Measurements from ENCODE around the gene CELA2A. TPM values are rescaled to one million over a fixed set of nuclear protein-coding genes. Genes with fewer than 3 reads are reported as not detected.
"Not testable (repeated sequence)": the region's sequence is repeated elsewhere in the genome, so short reads cannot be mapped to it uniquely, and the experiment has no call there.

Gene CELA2A
- total and polyA plus RNA-seq, 4 donors = 0.11 to 1.5 (median 0.20) TPM; not detected in 1

- no peaks in the 10 kb centered on the region for H3K9me3 ChIP-seq (ENCODE audit: control insufficient read depth in 4 of 4, insufficient read depth in 3 of 4, low read length in 3 of 4)
- DNase-seq (no peak), ATAC-seq (ENCODE audit: insufficient read depth, low FRiP score) (no peak)
- peaks cover 0 to 1% (median 0%) of the 10 kb centered on the region in 4 donors for H3K36me3 ChIP-seq (ENCODE audit: control insufficient read depth in 4 of 4, insufficient read depth in 4 of 4, low read length in 4 of 4)
- H3K9ac ChIP-seq (ENCODE audit: insufficient read depth in 1 of 2, low read length in 2 of 2) = no peak overlapping the region
- H3K4me1 ChIP-seq (ENCODE audit: control insufficient read depth in 5 of 5, insufficient read depth in 5 of 5, low read length in 5 of 5) = peaks cover 0 to 21% (median 2%) of the 10 kb centered on the region in 5 donors
- no peak overlapping the region for H3K27ac ChIP-seq (ENCODE audit: low read depth in 1 of 2, low read length in 1 of 2)
- WGBS, 2 donors = 91 to 94% methylated on average over 11 of the region's 11 CpGs
- H3K4me3 ChIP-seq = no peak overlapping the region
- H3K27me3 ChIP-seq (ENCODE audit: control insufficient read depth in 3 of 3, insufficient read depth in 3 of 3, low read length in 2 of 3) = no peaks in the 10 kb centered on the region
- TF ChIP-seq CTCF (IDR thresholded peaks at IDR 0.05; ENCODE audit: control extremely low read depth, extremely low read depth) = no peak
These were observed 23.3 kb downstream of the CELA2A start for GRCh38 chr1:15479654-15480347.

GRCh38 chr1:15482455-15482854, 25.9 kb downstream of the CELA2A start:
- not testable (repeated sequence) for H3K4me3 ChIP-seq; ATAC-seq (ENCODE audit: insufficient read depth, low FRiP score); H3K36me3 ChIP-seq (ENCODE audit: control insufficient read depth in 4 of 4, insufficient read depth in 4 of 4, low read length in 4 of 4)

GRCh38 chr1:15482983-15483543, 26.5 kb downstream of the CELA2A start:
- not testable (repeated sequence) for DNase-seq; H3K27me3 ChIP-seq (ENCODE audit: control insufficient read depth in 3 of 3, insufficient read depth in 3 of 3, low read length in 2 of 3); H3K27ac ChIP-seq (ENCODE audit: low read depth in 1 of 2, low read length in 1 of 2); H3K36me3 ChIP-seq (ENCODE audit: control insufficient read depth in 4 of 4, insufficient read depth in 4 of 4, low read length in 4 of 4); H3K4me1 ChIP-seq (ENCODE audit: control insufficient read depth in 5 of 5, insufficient read depth in 5 of 5, low read length in 5 of 5); H3K9me3 ChIP-seq (ENCODE audit: control insufficient read depth in 4 of 4, insufficient read depth in 3 of 4, low read length in 3 of 4); H3K4me3 ChIP-seq; ATAC-seq (ENCODE audit: insufficient read depth, low FRiP score); H3K9ac ChIP-seq (ENCODE audit: insufficient read depth in 1 of 2, low read length in 2 of 2)
- 85 to 88% methylated on average over 13 of the region's 16 CpGs for WGBS, 2 donors

More at GRCh38 chr1:15482455-15482854, 25.9 kb downstream of the CELA2A start:
- H3K9me3 ChIP-seq (ENCODE audit: control insufficient read depth in 4 of 4, insufficient read depth in 3 of 4, low read length in 3 of 4); H3K4me1 ChIP-seq (ENCODE audit: control insufficient read depth in 5 of 5, insufficient read depth in 5 of 5, low read length in 5 of 5); H3K27ac ChIP-seq (ENCODE audit: low read depth in 1 of 2, low read length in 1 of 2); H3K9ac ChIP-seq (ENCODE audit: insufficient read depth in 1 of 2, low read length in 2 of 2); DNase-seq; H3K27me3 ChIP-seq (ENCODE audit: control insufficient read depth in 3 of 3, insufficient read depth in 3 of 3, low read length in 2 of 3): not testable (repeated sequence)
- 84 to 93% methylated on average over 6 of the region's 6 CpGs for WGBS, 2 donors

- ATAC-seq (ENCODE audit: insufficient read depth, low FRiP score) (no peak), DNase-seq (no peak)
- no peak overlapping the region for H3K27ac ChIP-seq (ENCODE audit: low read depth in 1 of 2, low read length in 1 of 2)
- no peak overlapping the region for H3K9ac ChIP-seq (ENCODE audit: insufficient read depth in 1 of 2, low read length in 2 of 2)
- no peak for TF ChIP-seq CTCF (IDR thresholded peaks at IDR 0.05; ENCODE audit: control extremely low read depth, extremely low read depth)
- no peak overlapping the region for H3K4me3 ChIP-seq
- H3K36me3 ChIP-seq (ENCODE audit: control insufficient read depth in 4 of 4, insufficient read depth in 4 of 4, low read length in 4 of 4) = peaks cover 0 to 3% (median 2%) of the 10 kb centered on the region in 4 donors
- 88 to 90% methylated on average over 2 of the region's 2 CpGs for WGBS, 2 donors
- H3K27me3 ChIP-seq (ENCODE audit: control insufficient read depth in 3 of 3, insufficient read depth in 3 of 3, low read length in 2 of 3) = no peaks in the 10 kb centered on the region
- H3K4me1 ChIP-seq (ENCODE audit: control insufficient read depth in 5 of 5, insufficient read depth in 5 of 5, low read length in 5 of 5) = no peaks in the 10 kb centered on the region
- H3K9me3 ChIP-seq (ENCODE audit: control insufficient read depth in 4 of 4, insufficient read depth in 3 of 4, low read length in 3 of 4) = no peaks in the 10 kb centered on the region
These were observed 27.4 kb downstream of the CELA2A start for GRCh38 chr1:15483971-15484370.

GRCh38 chr1:15484443-15484842, 27.9 kb downstream of the CELA2A start:
- DNase-seq; H3K9me3 ChIP-seq (ENCODE audit: control insufficient read depth in 4 of 4, insufficient read depth in 3 of 4, low read length in 3 of 4); H3K36me3 ChIP-seq (ENCODE audit: control insufficient read depth in 4 of 4, insufficient read depth in 4 of 4, low read length in 4 of 4); H3K4me3 ChIP-seq; ATAC-seq (ENCODE audit: insufficient read depth, low FRiP score); H3K27ac ChIP-seq (ENCODE audit: low read depth in 1 of 2, low read length in 1 of 2); H3K4me1 ChIP-seq (ENCODE audit: control insufficient read depth in 5 of 5, insufficient read depth in 5 of 5, low read length in 5 of 5); H3K27me3 ChIP-seq (ENCODE audit: control insufficient read depth in 3 of 3, insufficient read depth in 3 of 3, low read length in 2 of 3); H3K9ac ChIP-seq (ENCODE audit: insufficient read depth in 1 of 2, low read length in 2 of 2): not testable (repeated sequence)
- WGBS, 2 donors = 92 to 97% methylated on average over 6 of the region's 6 CpGs
